CD4-positive, alpha-beta T cell (primary cell): ENCODE measurements around the gene RIMS1. TPM values are rescaled to one million over a fixed set of nuclear protein-coding genes. Genes with fewer than 3 reads are reported as not detected.

Source experiments
- ATAC-seq: fragments of 200-7000 bp; cut with Tn5 transposase; one replicate; pipeline ENCODE4 v1.10.0; 2022; ENCODE audit warnings: mild to moderate bottlenecking; ENCODE audit not compliant: poor library complexity
- CTCF ChIA-PET: fragments of 350-600 bp; sonication (Branson Sonifier 250); formaldehyde crosslinking; loops from one replicate; lab custom pipeline; 2021; ENCODE audit warnings: antibody characterized with exemption, inconsistent platforms; lab: Charles Lee
- POLR2A ChIA-PET: fragments of 350-600 bp; sonication (Branson Sonifier 250); formaldehyde crosslinking; loops from one replicate; lab custom pipeline; 2021; ENCODE audit warnings: antibody characterized with exemption, inconsistent platforms; lab: Charles Lee
- DNase-seq, 14 experiments: peaks; one replicate each; pipeline ENCODE4 v3.0.0-alpha.2; 2013 to 2020; ENCODE audit warnings: mixed read lengths in 2 of 14
- H3K27ac ChIP-seq, 2 donors: one replicate each; pipeline versions ENCODE4 v1.5.1 to v1.7.0; 2013; ENCODE audit warnings: low read length in 2 of 2, low read depth in 1 of 2, mild to moderate bottlenecking in 1 of 2
- H3K27me3 ChIP-seq, 2 experiments: 1 replicate in 1 of 2; 2 replicates in 1 of 2; pipeline versions ENCODE4 v1.6.1 to v1.7.0; 2013; ENCODE audit warnings: low read length in 2 of 2, control low read depth in 1 of 2, mild to moderate bottlenecking in 1 of 2, moderate library complexity in 1 of 2; ENCODE audit not compliant: insufficient read depth in 2 of 2, control insufficient read depth in 1 of 2
- H3K36me3 ChIP-seq: one replicate; pipeline ENCODE4 v1.6.1; 2013; ENCODE audit warnings: low read length, control low read depth; ENCODE audit not compliant: insufficient read depth
- H3K4me1 ChIP-seq: one replicate; pipeline ENCODE4 v1.6.1; 2013; ENCODE audit warnings: low read length, control low read depth; ENCODE audit not compliant: insufficient read depth
- H3K4me3 ChIP-seq: one replicate; pipeline ENCODE4 v1.5.1; 2013; ENCODE audit warnings: mild to moderate bottlenecking, low read length, moderate library complexity
- H3K9me3 ChIP-seq, 2 experiments: 1 replicate in 1 of 2; 2 replicates in 1 of 2; pipeline versions ENCODE4 v1.6.1 to v1.7.0; 2013; ENCODE audit warnings: low read length in 2 of 2, mild to moderate bottlenecking in 2 of 2, control low read depth in 1 of 2, moderate library complexity in 1 of 2; ENCODE audit not compliant: control insufficient read depth in 1 of 2, insufficient read depth in 1 of 2
- H3K27ac Mint-ChIP-seq: one replicate; pipeline ENCODE4 v1.8.0; 2020; ENCODE audit warnings: mixed read lengths
- H3K27me3 Mint-ChIP-seq: one replicate; pipeline ENCODE4 v1.8.0; 2021; ENCODE audit warnings: mixed read lengths
- H3K36me3 Mint-ChIP-seq: one replicate; pipeline ENCODE4 v1.8.0; 2021; ENCODE audit warnings: low read depth, mixed read lengths
- H3K4me1 Mint-ChIP-seq: one replicate; pipeline ENCODE4 v1.8.0; 2021; ENCODE audit warnings: low read depth, mixed read lengths
- H3K4me3 Mint-ChIP-seq: one replicate; pipeline ENCODE4 v1.8.0; 2020; ENCODE audit warnings: mild to moderate bottlenecking, mixed read lengths
- H3K9me3 Mint-ChIP-seq: one replicate; pipeline ENCODE4 v1.8.0; 2020; ENCODE audit warnings: mixed read lengths
- CTCF ChIP-seq: fragments of 200-600 bp; IDR thresholded peaks from one replicate; pipeline ENCODE4 v1.8.0; 2022; ENCODE audit warnings: antibody characterized with exemption, mild to moderate bottlenecking
- intact Hi-C, 2 experiments: fragments of 100-400 bp; cut with DNase I in 1 of 2; cut with micrococcal nuclease in 1 of 2; formaldehyde crosslinking; loops; one replicate each; pipeline versions ENCODE4 v1.15.1 to v1.9.0; 2023 to 2025; cut with DNase I, micrococcal nuclease
- total RNA-seq, 174 experiments: library from RNA in 2 of 174; stranded (reverse) in 2 of 174; gene quantifications; one replicate each; pipeline ENCODE4 v1.2.3 and lab custom pipeline; 2021 to 2026

RIMS1 gene
- total RNA-seq, 2 experiments from 2014 or later, result not detected

GRCh38 chr6:72419966-72420365 is 533.6 kb downstream of the RIMS1 start:
- Mint-ChIP-seq H3K4me3 (no peak overlapping the region), H3K27me3 (peaks cover 5% of the 10 kb centered on the region), H3K9me3 (no peaks in the 10 kb centered on the region), H3K36me3 (no peaks in the 10 kb centered on the region), H3K4me1 (no peaks in the 10 kb centered on the region), H3K27ac (no peak overlapping the region)
- H3K27me3 ChIP-seq, result peaks cover 0 to 3% of the 10 kb centered on the region in 2 experiments
- no peak for DNase-seq
- ATAC-seq, result no peak
- no peaks in the 10 kb centered on the region for H3K36me3 ChIP-seq
- H3K9me3 ChIP-seq, result no peaks in the 10 kb centered on the region
- no peaks in the 10 kb centered on the region for H3K4me1 ChIP-seq
- POLR2A ChIA-PET, result no interaction called here
- no peak overlapping the region for H3K27ac ChIP-seq
- CTCF ChIA-PET, result interaction anchor here (2.1 kb wide), 1 partner anchor 8 kb away, joined by 10 read pairs; no protein-coding TSS in a partner anchor
- no peak for TF ChIP-seq CTCF
- intact Hi-C loops, result loop anchor here (10.0 kb wide), 2 partner anchors 195 to 205 kb away; partner anchors contain the start of gene KCNQ5 (in 1 of the 2)
- no peak overlapping the region for H3K4me3 ChIP-seq

GRCh38 chr6:72420409-72420808 is 534.1 kb downstream of the RIMS1 start:
- ChIA-PET CTCF (interaction anchor here (2.1 kb wide), 1 partner anchor 9 kb away, joined by 10 read pairs; no protein-coding TSS in a partner anchor), POLR2A (no interaction called here)
- H3K4me3 Mint-ChIP-seq, result no peak overlapping the region

GRCh38 chr6:72421387-72421786 is 535.0 kb downstream of the RIMS1 start:
- no peak overlapping the region for H3K4me3 Mint-ChIP-seq
- no peaks in the 10 kb centered on the region for H3K9me3 Mint-ChIP-seq
- intact Hi-C loops, result no loop called here

More at GRCh38 chr6:72420409-72420808, 534.1 kb downstream of the RIMS1 start:
- TF ChIP-seq CTCF, result no peak
- no peaks in the 10 kb centered on the region for H3K36me3 Mint-ChIP-seq
- H3K27ac Mint-ChIP-seq, result no peak overlapping the region
- H3K9me3 Mint-ChIP-seq, result no peaks in the 10 kb centered on the region
- no peaks in the 10 kb centered on the region for H3K4me1 ChIP-seq
- DNase-seq (no peak), ATAC-seq (no peak)
- no peaks in the 10 kb centered on the region for H3K9me3 ChIP-seq
- peaks cover 5% of the 10 kb centered on the region for H3K27me3 Mint-ChIP-seq
- peaks cover 0 to 3% of the 10 kb centered on the region in 2 experiments for H3K27me3 ChIP-seq
- H3K4me1 Mint-ChIP-seq, result no peaks in the 10 kb centered on the region
- intact Hi-C loops, result no loop called here
- no peaks in the 10 kb centered on the region for H3K36me3 ChIP-seq
- H3K27ac ChIP-seq, result no peak overlapping the region
- H3K4me3 ChIP-seq, result no peak overlapping the region

More at GRCh38 chr6:72421387-72421786, 535.0 kb downstream of the RIMS1 start:
- no peak for ATAC-seq
- no peak overlapping the region for H3K27ac ChIP-seq
- no peaks in the 10 kb centered on the region for H3K4me1 ChIP-seq
- peaks cover 0 to 3% of the 10 kb centered on the region in 2 experiments for H3K27me3 ChIP-seq
- peaks cover 5% of the 10 kb centered on the region for H3K27me3 Mint-ChIP-seq
- DNase-seq, result no peak
- H3K27ac Mint-ChIP-seq, result no peak overlapping the region
- ChIA-PET POLR2A (no interaction called here), CTCF (interaction anchor here (1.1 to 2.1 kb wide), 2 partner anchors 10 to 708 kb away, joined by 3 to 10 read pairs; no protein-coding TSS in a partner anchor)
- no peak for TF ChIP-seq CTCF
- H3K4me1 Mint-ChIP-seq, result no peaks in the 10 kb centered on the region
- no peaks in the 10 kb centered on the region for H3K36me3 ChIP-seq
- no peak overlapping the region for H3K4me3 ChIP-seq
- no peaks in the 10 kb centered on the region for H3K9me3 ChIP-seq
- H3K36me3 Mint-ChIP-seq, result no peaks in the 10 kb centered on the region
